GM18508 (cell line): ENCODE results near the gene SLC29A2.
"Not testable (repeated sequence)": the region's sequence is repeated elsewhere in the genome, so short reads cannot be mapped to it uniquely, and the experiment has no call there.

ENCODE experiments used
- ATAC-seq: cut with Tn5 transposase; IDR thresholded peaks from one replicate; pipeline ENCODE4 v1.9.1; 2021; ENCODE audit warnings: moderate number of reproducible peaks; ENCODE audit not compliant: insufficient read depth, unreplicated experiment

Gene SLC29A2

DNA sequence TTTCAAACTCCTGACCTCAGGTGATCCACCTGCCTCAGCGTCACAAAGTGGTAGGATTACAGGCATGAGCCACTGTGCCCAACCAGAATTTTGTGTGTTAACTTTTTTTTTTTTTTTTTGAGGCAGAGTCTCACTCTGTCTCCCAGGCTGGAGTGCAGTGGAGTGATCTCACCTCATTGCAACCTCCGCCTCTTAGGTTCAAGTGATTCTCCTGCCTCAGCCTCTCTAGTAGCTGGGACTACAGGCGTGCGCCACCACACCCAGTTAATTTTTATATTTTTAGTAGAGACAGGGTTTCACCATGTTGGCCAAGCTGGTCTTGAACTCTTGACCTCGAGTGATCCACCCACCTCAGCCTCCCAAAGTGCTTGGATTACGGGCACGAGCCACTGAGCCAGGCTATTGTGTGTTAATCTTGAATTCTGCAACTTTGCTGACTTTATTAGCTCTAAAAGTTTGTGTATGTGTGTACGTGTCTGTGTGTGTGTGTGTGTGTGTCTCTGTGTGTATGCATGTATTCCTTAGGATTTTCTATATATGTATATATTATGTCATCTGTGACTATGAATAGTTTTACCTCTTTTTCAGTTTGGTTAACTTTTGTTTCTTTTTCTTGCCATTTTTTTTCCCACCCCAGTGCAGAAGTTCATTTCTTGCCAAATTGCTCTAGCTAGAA lies 20.9 kb downstream of the SLC29A2 start:
- ATAC-seq, result not testable (repeated sequence)

DNA sequence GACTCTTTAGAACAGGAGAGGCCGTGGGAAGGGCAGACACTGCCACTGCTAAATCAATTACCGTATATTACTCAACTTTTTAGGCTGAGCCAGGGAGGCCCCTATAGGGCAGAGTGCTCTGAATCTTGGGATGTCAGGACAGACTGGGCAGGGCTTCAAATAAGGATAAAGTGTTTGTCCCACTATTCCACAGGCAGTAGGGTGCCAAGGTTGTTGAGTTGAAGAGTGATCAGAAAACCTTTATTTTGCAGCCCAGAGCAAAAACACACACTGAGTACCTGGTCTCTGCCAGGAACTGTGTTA lies 22.5 kb downstream of the SLC29A2 start:
- ATAC-seq, result no peak

DNA sequence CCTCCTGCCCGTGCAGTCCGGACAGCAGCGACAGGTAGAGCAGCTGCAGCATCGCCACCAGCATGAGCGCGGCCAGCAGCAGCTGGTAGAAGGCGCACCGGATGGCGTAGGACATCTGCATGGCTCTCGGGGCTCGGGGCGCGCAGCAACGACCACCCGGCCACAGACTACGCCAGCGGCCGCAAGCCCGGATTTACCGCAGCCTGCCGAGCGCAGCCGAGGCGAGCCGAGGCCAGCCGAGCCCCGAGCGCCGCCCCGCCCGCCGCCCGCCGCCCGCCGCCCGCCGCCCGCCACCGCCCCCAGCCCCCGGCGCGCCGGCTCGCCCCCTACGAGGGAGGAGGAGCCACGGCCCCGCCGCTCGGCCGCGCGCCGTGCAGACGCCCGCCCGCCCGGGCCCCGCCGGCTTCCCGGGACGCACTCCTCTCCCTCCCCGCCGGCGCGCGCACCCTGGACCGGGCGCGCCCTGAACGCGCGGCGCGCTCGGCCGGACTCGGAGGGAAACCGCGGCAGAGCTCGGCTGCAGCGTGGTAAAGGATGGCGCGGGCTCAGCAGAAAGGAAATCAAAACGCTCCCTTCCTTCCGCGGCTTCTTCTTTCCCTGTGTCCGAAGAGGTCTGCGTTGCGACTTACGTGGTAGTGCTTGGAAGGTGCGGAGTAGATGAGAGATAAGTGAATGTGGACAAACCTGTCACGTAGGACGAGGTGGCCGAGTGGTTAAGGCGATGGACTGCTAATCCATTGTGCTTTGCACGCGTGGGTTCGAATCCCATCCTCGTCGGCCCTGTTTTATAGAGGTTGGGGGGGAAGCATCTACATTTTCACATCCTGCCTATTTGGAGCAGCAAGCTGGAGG lies 23.9 kb downstream of the SLC29A2 start, which contains the start of gene B4GAT1:
Gene B4GAT1, minus strand, starts transcription at position 205 of the 852 bp plus-strand sequence. Its CDS starts 84 bp downstream, at position 121.
- no peak for ATAC-seq

DNA sequence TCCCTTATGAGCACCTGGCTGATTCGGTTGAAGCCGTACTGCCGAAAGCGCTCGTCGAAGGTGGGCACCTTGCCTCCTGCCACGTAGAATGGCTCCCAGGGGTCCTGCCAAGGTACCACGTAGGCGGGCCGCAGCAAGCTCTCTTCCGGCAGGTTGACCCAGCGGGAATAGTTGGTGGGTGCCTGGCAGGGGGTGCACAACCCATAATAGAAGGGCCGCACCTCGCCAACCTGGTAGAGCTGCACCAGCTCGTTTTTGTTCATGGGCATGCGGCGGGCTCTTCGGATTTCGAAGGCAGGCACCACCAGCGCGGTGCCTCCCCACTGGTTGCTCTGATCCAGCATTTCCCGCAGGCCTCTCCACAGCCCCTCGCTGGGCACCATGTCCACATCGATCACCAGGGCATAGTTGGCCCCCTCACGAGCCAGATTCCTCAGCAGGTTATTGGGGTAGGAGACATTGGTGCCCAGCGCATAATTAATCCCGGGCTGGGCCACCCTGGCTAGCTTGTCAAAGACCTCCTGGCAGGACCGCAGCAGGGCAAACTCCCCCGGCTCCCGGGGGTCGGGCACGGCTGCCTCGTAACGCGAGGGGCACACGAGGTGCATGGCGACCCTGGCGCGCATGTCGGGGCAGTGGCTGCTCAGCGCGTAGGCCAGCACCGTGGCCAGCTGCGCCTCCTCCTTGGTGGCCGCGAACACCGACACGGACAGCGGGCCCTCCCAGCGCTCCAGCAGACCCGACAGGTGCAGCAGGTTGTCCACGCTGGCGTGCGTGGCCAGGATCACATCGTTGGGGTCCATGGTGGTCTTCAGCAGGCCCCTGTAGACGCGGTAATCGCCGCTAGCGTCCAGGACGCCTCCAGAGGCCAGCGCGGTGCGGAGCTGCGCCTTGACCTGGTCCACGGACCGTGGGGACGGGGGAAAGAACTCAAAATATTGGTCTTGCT lies 24.8 kb downstream of the SLC29A2 start:
- no peak for ATAC-seq

DNA sequence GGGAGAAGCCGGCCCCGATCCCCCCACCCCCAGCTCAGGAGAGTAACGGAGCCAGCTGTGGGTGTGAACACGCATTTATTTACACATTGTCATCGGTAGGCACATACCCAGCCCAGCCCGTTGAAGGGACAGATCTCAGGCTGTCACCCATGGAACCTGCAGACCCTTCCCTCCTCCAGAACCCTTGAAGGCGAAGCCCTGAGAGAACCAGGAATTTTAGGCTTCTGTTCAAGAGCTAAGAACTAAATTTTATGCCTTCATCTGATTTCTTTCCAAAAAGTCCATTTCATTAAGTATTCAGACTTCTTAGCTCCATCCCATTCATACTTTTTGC lies 26.3 kb downstream of the SLC29A2 start:
- ATAC-seq, result no peak

DNA sequence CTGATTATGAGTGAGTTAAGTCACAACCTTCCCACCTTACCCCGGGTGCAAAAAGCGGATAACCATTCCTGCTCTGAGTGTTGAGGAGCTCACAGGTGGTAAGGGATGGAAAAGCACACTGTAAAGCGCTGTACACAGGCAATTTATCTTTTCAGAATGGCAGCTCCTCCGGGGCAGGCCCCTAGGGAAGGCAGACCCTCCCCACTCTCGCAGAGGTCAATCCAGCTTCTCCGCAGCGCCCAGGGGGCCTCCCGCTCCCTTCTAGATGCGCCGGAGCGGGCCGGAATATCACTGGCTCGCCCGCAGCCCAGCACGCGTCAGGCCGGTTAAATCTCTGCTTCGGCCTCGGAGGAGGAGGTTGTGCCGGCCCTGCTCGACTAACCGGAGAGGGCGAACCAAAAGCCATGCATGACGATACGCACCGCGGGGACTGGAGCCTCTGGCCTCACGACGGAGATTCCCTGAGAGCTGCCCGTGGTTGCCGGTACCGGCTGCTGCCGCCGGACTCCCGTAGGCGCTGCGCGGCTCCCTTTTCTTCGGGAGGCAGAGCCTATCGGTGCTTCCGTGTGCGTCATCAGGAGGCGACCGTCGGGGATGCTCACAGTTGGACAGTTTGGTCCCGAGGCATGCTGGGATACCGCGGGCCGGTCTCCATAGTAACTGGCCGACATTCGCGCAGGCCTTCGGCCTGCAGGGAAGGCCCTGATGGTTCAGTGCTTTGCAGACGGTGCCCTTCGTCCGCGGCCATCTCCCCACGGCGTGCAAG lies 26.8 kb downstream of the SLC29A2 start, which contains the start of gene BRMS1:
Gene BRMS1, minus strand, starts transcription at position 555 of the 766 bp plus-strand sequence. CDS start 2,870 bp downstream, outside the sequence.
- ATAC-seq, result no peak

DNA sequence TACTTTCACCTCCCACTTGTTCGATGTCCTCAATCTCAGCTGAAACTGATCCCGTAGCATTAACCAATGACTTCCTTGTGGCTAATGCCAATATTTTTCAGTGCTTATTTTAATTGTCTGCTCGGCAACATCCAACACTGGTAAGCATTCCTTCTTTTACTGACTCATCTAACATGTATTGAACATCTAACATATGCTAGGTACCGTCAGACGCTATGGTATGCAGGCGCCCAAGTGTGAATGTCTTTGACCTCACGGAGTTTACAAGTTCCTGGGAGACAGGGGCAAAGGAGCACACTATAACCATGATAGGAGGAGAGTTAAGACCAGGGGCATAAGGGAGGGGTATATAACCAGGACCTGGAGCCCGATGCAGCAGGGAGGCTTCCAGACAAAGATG lies 28.4 kb downstream of the SLC29A2 start:
- no peak for ATAC-seq

DNA sequence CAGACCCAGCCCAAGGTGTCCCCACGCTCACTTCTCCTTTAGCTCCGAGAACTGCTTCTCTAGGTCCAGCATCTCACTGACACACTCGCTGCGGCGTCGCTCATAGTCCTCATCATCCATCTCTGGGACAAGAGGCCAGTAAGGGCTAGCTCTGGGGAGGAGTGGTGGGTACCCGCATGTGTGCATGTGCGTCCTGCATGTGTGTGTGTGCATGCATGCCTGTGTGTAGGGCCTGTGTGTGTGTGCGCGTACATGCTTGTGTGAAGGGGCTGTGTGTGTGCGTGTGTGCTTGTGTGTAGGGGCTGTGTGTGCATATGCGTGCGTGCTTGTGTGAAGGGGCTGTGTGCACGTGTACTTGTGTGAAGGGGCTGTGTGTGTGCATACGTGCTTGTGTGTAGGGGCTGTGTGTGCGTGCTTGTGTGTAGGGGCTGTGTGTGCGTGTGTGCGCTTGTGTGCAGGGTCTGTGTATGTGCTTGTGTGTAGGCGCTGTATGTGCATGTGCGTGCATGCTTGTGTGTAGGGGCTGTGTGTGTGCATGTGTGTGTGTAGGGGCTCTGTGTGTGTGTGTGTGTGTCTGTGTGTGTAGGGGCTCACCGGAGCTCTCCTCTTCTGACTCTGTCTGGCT lies 29.9 kb downstream of the SLC29A2 start:
- no peak for ATAC-seq

DNA sequence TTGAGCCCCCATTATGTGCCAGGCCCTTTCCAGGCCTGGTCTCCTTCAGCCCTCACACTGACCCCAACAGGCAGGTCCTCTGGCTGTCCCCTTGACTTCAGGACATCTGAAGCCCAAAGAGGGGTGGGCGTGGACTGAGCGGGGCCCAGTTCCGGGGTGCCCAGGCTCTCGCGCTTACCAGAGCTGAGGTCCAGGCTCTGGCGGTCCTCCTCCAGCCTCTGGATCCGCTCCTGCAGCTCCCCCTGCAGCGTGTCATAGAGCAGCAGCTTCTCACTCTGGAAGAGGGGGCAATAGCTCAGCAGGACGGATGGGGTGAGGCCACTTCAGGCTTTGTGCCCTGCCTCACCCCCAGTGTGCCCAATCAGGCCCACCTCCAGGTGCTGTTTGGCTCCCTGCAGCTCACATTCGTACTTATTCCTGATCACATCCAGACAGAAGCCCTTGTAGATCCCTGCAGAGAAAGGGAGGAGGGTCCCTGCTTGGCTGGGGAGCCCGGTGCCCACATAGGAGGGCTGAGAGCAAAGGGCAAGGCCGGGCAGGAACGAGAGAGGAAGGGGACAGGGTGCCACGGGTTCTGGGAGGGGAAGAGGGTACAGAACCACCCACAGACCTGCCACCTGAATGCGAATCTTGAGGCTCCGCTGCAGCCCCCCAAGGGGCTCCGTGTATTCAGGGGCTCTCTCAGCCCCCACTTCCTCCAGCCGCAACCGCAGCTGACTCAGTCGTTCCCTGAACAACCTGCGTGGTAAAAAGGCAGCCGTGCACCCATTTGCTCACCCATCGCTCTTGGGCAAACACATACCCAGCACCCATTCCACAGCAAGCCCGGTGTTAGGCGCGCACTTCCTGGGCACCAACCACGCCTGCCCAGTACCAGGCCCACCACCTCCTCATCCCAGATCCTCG lies 30.7 kb downstream of the SLC29A2 start:
- no peak for ATAC-seq

DNA sequence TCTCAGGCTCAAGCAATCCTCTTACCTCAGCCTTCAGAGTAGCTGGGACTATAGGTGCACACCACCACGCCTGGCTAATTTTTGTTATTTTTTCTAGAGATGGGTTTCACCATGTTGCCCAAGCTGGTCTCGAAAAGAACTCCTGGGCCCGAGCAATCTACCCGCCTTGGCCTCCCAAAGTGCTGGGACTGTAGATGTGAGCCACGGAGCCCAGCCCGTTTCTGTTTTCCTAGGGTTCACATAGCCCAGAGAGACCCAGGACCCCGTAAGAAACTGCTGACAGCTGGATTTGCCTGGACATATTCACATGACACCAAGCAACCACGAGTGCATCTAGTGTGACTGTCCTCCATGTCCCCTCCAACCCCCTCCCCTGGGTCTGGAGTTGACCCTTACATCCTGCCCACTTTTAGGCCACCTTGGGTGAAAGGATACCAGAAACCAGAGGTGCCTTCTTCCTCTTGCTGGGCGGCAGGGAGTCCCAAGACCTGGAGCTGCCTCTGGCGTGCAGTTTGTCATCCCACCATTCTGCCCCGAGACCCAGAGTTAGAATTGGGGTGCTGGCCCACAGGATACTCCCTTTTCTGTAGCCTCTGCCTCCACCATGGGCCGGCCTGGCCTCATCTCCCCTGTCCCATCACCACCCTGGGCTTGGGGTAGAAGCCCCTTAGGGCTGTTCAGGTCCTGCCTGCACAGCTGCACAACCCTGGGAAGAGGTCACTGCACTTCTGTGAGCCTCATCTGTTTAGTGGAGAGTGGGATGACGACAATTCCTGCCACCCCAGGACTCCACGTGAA lies 31.7 kb downstream of the SLC29A2 start:
- no peak for ATAC-seq

DNA sequence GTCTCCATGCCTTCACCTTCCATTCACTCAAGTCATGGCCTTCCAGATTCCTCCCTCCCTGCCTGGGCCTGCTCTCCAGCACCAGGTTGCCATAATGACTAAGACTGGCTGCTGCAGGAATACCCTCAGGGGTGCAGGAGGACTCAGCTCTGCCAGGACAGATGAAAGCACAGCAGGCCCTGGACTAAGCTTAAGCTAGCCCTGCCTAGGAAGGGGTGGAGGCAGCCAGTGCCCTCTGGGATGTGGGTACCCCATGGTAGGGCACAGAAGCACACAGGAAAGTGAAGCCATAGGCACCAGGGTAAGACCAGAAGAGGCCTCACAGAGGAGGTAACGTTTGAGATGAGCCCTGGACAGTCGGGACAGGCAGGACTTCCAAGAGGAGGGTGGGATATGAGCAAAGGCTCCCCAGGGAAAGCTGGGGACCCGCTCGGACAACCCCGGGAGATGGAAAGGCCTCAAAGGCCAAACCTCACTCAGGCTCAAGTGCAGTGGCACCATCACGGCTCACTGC lies 32.3 kb downstream of the SLC29A2 start:
- ATAC-seq, result no peak

DNA sequence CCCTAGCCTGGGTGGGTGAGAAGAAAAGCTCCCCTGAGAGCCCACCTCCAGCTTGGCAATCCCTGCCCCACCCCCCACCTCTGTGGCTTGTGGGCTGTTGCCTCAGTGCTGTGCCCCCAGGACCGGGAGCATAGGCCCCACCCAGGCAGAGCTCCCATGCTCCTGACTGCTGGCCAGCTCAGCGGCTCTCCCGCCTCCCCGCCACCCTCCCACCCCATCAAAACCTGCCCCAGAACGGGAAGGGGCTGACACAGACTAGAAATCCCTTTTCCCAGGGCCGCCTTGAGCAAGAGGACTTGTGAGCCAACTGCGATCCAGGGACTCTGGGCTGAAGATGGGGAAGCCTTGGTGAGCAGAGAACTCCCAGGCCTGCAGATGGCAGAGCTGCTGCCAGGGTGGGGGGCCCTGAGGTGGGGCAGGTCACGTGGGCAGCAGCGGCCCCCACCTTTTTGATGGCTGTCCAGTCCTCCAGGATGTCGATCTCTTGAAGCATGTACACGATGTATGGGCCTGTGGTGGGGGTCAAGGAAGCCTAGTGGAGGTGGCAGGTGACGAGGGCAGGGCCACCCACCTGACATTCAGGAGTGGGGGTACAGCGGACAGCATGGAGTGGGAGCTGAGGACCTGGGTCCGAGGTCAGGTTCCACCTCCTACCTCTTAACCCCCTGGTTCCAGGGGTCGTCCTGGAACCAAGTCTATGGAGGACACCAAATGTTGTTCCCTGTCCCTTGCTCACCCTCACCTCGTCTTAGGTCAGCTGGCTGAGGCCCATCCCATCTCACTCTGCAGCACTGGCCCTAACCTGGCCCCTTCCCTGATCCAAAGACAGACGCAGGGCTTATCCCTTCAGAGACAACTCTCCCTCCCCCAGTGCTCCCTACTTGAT lies 33.0 kb downstream of the SLC29A2 start:
- no peak for ATAC-seq

DNA sequence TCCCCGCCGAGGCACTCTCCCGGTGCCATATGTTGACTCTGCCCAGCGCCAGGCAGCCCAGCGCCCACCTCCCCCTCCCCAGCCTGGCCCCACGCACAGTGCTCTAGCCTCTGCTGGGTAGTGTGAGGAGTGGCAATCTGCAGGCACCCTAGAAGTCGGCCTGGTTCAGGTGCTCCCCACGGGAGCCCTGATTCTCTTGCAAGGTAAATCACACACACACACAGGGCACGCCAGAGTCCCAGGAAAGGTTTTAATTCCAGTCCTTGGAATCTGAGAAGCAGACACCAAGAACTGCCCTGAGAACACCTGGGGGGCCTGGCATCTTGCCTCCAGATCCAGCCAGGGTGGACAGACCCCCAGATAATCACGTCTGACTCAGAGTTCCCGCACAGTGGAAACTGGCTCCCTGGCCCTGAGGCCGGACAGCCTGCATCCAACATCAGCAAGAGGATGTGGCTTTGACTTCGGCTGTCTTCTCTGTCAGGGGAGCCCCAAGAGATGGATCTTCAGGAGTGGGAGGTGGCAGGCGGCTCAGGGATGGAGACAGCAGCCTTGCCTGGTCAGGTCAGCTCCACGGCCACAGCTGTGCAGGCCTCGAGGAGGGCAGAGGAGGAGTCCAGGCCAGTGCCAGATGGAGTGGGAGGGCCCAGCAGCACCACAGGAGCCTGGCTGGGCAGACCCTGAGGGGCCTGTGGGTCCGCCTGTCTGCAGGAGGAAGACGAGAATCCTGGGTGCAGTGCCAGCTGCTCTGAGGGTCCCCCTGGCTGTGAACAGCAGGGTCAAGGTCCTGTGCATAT lies 34.3 kb downstream of the SLC29A2 start:
- ATAC-seq, result no peak

DNA sequence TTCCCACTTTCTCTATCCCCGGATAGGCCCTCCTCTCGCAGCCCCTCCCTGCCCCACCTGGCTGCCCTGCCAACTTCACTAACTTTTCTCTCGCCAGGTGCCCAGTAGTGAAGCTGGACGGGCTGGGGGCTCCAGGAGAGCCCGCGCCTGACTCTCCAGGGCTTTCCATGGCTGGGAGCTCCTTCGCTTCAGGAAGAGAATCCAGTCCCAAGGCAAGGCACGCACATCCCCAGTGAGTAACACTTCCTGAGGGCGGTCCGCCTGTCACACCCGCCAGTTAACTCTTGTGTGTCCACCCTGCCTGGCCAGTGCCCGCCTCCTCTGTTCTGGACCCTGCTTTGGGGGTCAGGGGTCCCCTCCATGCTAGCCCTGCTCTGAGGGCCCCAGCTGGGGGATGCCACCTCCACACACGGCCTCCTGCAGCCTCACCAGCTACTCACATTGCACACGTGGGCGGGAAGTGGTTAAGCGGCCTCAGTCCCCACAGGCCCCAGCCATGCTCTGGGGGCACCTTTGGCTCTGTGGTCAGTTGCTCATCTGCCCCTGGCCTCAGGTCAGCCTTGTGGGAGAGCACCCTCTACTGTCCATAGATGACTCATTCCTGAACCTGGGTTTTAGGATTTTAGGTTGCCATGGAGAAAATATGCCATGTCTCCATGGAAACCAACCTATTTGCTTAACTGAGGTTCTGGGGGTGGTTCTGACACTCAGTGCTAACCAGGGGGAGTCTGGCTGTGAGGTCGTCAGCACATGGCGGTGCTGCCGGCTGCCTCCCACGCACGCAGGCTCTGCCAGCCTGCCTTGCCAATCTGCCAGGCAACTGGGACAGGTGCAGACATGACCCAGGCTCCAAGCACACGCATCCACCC lies 35.1 kb downstream of the SLC29A2 start, which contains the start of gene RIN1:
Gene RIN1, minus strand, starts transcription at position 201 of the 869 bp plus-strand sequence. Its CDS starts 32 bp downstream, at position 169.
- ATAC-seq, result peak; percentile 50
